Trophoblast cell (in vitro differentiated cells and primary cell): ENCODE measurements around the gene PPA1.

Source experiments
- DNase-seq, 2 donors: peaks; one replicate each; pipeline ENCODE4 v3.0.0-alpha.2; 2016
- H2AFZ ChIP-seq: 2 replicates; pipeline ENCODE4 v1.6.1; 2013; ENCODE audit warnings: low read length, moderate library complexity, mild to moderate bottlenecking; ENCODE audit not compliant: insufficient read depth, poor library complexity
- H2AK5ac ChIP-seq: 2 replicates; pipeline ENCODE4 v1.6.1; 2013; ENCODE audit warnings: mild to moderate bottlenecking, low read length
- H2BK120ac ChIP-seq: 2 replicates; pipeline ENCODE4 v1.6.1; 2013; ENCODE audit warnings: low read length, mild to moderate bottlenecking, moderate library complexity; ENCODE audit not compliant: insufficient read depth, poor library complexity
- H2BK12ac ChIP-seq: 2 replicates; pipeline ENCODE4 v1.6.1; 2013; ENCODE audit warnings: mild to moderate bottlenecking, low read length, moderate library complexity
- H2BK5ac ChIP-seq: 2 replicates; pipeline ENCODE4 v1.6.1; 2013; ENCODE audit warnings: low read length, low read depth, moderate library complexity, mild to moderate bottlenecking; ENCODE audit not compliant: poor library complexity
- H3K14ac ChIP-seq: 2 replicates; pipeline ENCODE4 v1.6.1; 2013; ENCODE audit warnings: mild to moderate bottlenecking, low read length
- H3K18ac ChIP-seq: 2 replicates; pipeline ENCODE4 v1.6.1; 2013; ENCODE audit warnings: mild to moderate bottlenecking, low read length
- H3K23ac ChIP-seq: 2 replicates; pipeline ENCODE4 v1.6.1; 2013; ENCODE audit warnings: low read length
- H3K27ac ChIP-seq: 2 replicates; pipeline ENCODE4 v1.5.1; 2013; ENCODE audit warnings: low read depth, mild to moderate bottlenecking, inconsistent platforms, low read length, moderate library complexity
- H3K27me3 ChIP-seq: 2 replicates; pipeline ENCODE4 v1.6.1; 2013; ENCODE audit warnings: inconsistent platforms, mild to moderate bottlenecking, low read length, moderate library complexity; ENCODE audit not compliant: insufficient read depth
- H3K36me3 ChIP-seq, 2 experiments: 1 replicate in 1 of 2; 2 replicates in 1 of 2; pipeline ENCODE4 v1.6.1; 2013; ENCODE audit warnings: low read length in 2 of 2, mild to moderate bottlenecking in 2 of 2, moderate library complexity in 1 of 2; ENCODE audit not compliant: insufficient read depth in 2 of 2, control insufficient read depth in 1 of 2
- H3K4ac ChIP-seq: 2 replicates; pipeline ENCODE4 v1.6.1; 2013; ENCODE audit warnings: low read depth, mild to moderate bottlenecking, low read length, moderate library complexity
- H3K4me1 ChIP-seq, 2 experiments: 1 replicate in 1 of 2; 2 replicates in 1 of 2; pipeline ENCODE4 v1.6.1; 2013; ENCODE audit warnings: low read length in 2 of 2, mild to moderate bottlenecking in 2 of 2, moderate library complexity in 1 of 2; ENCODE audit not compliant: insufficient read depth in 2 of 2, control insufficient read depth in 1 of 2
- H3K4me2 ChIP-seq: 2 replicates; pipeline ENCODE4 v1.6.1; 2013; ENCODE audit warnings: inconsistent platforms, mild to moderate bottlenecking, low read length, moderate library complexity
- H3K4me3 ChIP-seq: 2 replicates; pipeline ENCODE4 v1.5.1; 2013; ENCODE audit warnings: mild to moderate bottlenecking, low read depth, low read length, inconsistent platforms
- H3K79me1 ChIP-seq: one replicate; pipeline ENCODE4 v1.6.1; 2013; ENCODE audit warnings: low read length
- H3K79me2 ChIP-seq: 2 replicates; pipeline ENCODE4 v1.6.1; 2013; ENCODE audit warnings: low read length, mild to moderate bottlenecking; ENCODE audit not compliant: control insufficient read depth, insufficient read depth, poor library complexity
- H3K9ac ChIP-seq: 2 replicates; pipeline ENCODE4 v1.6.1; 2013; ENCODE audit warnings: mild to moderate bottlenecking, low read length
- H3K9me3 ChIP-seq: 2 replicates; pipeline ENCODE4 v1.6.1; 2013; ENCODE audit warnings: low read depth, mild to moderate bottlenecking, control low read depth, inconsistent platforms, low read length; ENCODE audit not compliant: insufficient read depth
- H4K12ac ChIP-seq: 2 replicates; pipeline ENCODE4 v1.6.1; 2013; ENCODE audit warnings: low read depth, mild to moderate bottlenecking, low read length, moderate library complexity
- H4K8ac ChIP-seq: 2 replicates; pipeline ENCODE4 v1.6.1; 2013; ENCODE audit warnings: low read depth, mild to moderate bottlenecking, low read length, moderate library complexity
- H4K91ac ChIP-seq: one replicate; pipeline ENCODE4 v1.6.1; 2013; ENCODE audit warnings: low read depth, mild to moderate bottlenecking, low read length, moderate library complexity
- WGBS: extraction: QIAGEN DNeasy Blood & Tissue Kit; methylation state at CpG from one replicate; pipeline ENCODE4 v1.1.7; 2013; ENCODE audit warnings: missing lambda C conversion rate; ENCODE audit not compliant: insufficient read length, insufficient coverage; ENCODE audit errors: extremely low coverage; 5-methylcytosine and 5-hydroxymethylcytosine counted together

PPA1 gene

GRCh38 chr10:70222340-70222794 is 10.9 kb downstream of the PPA1 start:
- H3K27ac ChIP-seq: peak overlapping the region; percentile 17
- H3K18ac ChIP-seq: no peak overlapping the region
- no peak overlapping the region for H4K12ac ChIP-seq
- H3K4me1 ChIP-seq: no peaks in the 10 kb centered on the region
- no peak overlapping the region for H2BK12ac ChIP-seq
- H3K14ac ChIP-seq: no peak overlapping the region
- H2BK5ac ChIP-seq: no peak overlapping the region
- H3K79me2 ChIP-seq: no peaks in the 10 kb centered on the region
- no peak overlapping the region for H2BK120ac ChIP-seq
- H4K91ac ChIP-seq: no peak overlapping the region
- no peak overlapping the region for H3K23ac ChIP-seq
- no peak overlapping the region for H3K4ac ChIP-seq
- peaks cover 2% of the 10 kb centered on the region in 2 experiments for H3K36me3 ChIP-seq
- no CpG with 5 or more reads among the region's 3 CpGs for WGBS
- H4K8ac ChIP-seq: no peak overlapping the region
- H3K79me1 ChIP-seq: no peaks in the 10 kb centered on the region
- no peak overlapping the region for H3K4me2 ChIP-seq
- H3K9ac ChIP-seq: no peak overlapping the region
- H3K4me3 ChIP-seq: no peak overlapping the region
- H3K27me3 ChIP-seq: no peaks in the 10 kb centered on the region
- H2AFZ ChIP-seq: no peak overlapping the region
- DNase-seq: peak; percentile 86 to 98
- no peak overlapping the region for H2AK5ac ChIP-seq
- H3K9me3 ChIP-seq: no peaks in the 10 kb centered on the region

DNA sequence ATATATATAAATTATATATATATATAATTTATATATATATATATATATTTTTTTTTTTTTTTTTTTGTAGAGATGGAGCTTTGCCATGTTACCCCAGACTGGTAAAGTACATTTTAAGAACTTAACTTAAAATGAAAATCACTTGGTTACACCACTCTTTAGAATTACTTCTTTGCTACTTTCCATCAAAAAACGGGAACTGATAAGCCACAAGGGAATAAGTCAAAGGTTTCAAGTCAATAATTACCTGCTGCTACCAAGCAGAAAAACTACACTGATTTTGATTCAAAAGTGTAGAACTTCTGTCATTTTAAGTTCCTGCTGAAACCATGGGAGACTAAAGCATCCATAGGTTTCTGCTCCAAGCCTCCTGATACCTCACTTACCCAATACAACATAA is 12.2 kb downstream of the PPA1 start:
- Histone ChIP-seq H2AK5ac (no peak overlapping the region), H2BK12ac (no peak overlapping the region), H3K14ac (no peak overlapping the region), H2BK5ac (no peak overlapping the region), H3K36me3 (peaks cover 0 to 2% of the 10 kb centered on the region in 2 experiments), H3K9ac (no peak overlapping the region), H4K91ac (no peak overlapping the region), H4K12ac (no peak overlapping the region), H3K18ac (no peak overlapping the region), H3K79me2 (no peaks in the 10 kb centered on the region), H3K4ac (no peak overlapping the region), H3K27me3 (no peaks in the 10 kb centered on the region), H3K4me1 (no peaks in the 10 kb centered on the region), H3K4me3 (no peak overlapping the region), H3K27ac (no peak overlapping the region), H3K23ac (no peak overlapping the region), H3K79me1 (no peaks in the 10 kb centered on the region), H2AFZ (no peak overlapping the region), H4K8ac (no peak overlapping the region), H3K9me3 (no peaks in the 10 kb centered on the region), H2BK120ac (no peak overlapping the region), H3K4me2 (no peak overlapping the region)
- DNase-seq: no peak
- no CpG with 5 or more reads among the region's 1 CpG for WGBS

DNA sequence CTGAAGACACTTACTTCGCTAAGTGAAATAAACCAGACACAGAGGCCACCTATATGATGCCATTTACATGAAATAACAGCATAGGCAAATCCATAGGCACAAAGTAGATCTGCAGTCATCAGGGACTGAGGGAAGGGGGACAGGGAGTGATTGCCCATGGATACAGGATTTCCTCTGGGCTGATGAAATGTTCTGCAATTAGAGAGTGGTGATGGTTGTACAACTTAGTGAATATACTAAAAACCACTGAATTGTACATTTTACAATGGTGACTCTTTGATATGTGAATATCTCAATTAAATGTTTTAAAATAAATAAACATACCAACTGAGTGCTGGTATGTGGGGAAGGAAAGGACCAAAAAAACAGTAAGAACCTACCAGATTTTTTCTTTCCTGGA is 20.4 kb downstream of the PPA1 start:
- DNase-seq: no peak
- H3K18ac ChIP-seq: no peak overlapping the region
- H4K91ac ChIP-seq: no peak overlapping the region
- H2AK5ac ChIP-seq: no peak overlapping the region
- H4K8ac ChIP-seq: no peak overlapping the region
- no peaks in the 10 kb centered on the region for H3K27me3 ChIP-seq
- no peak overlapping the region for H2BK12ac ChIP-seq
- no peak overlapping the region for H3K4me3 ChIP-seq
- peaks cover 5 to 12% of the 10 kb centered on the region in 2 experiments for H3K36me3 ChIP-seq
- no peak overlapping the region for H3K14ac ChIP-seq
- no peaks in the 10 kb centered on the region for H3K79me2 ChIP-seq
- no peaks in the 10 kb centered on the region for H3K4me1 ChIP-seq
- H2BK5ac ChIP-seq: no peak overlapping the region
- H3K27ac ChIP-seq: no peak overlapping the region
- no peak overlapping the region for H3K23ac ChIP-seq
- no peak overlapping the region for H3K4ac ChIP-seq
- H2BK120ac ChIP-seq: no peak overlapping the region
- no peak overlapping the region for H3K9ac ChIP-seq
- H3K79me1 ChIP-seq: no peaks in the 10 kb centered on the region
- no peak overlapping the region for H4K12ac ChIP-seq
- H2AFZ ChIP-seq: no peak overlapping the region
- no peaks in the 10 kb centered on the region for H3K9me3 ChIP-seq
- no CpG with 5 or more reads among the region's 1 CpG for WGBS
- H3K4me2 ChIP-seq: no peak overlapping the region

DNA sequence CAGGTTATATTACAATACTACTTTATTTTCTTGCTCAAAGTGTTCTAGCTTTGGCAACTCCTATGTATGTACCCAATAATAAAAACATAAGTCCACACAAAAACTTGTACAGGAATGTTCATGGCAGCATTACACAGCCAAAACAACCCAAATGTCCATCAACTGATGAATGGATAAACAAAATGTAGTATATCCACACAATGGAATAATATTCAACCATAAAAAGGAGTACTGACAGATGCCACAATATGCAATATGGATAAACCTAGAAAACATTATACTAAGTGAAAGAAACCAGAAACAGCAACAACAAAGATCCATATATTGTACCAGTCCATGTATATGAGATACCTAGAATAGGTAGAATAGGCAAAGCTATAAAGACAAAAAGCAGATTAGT is 21.0 kb downstream of the PPA1 start:
- DNase-seq: no peak
- H2AFZ ChIP-seq: no peak overlapping the region
- H4K91ac ChIP-seq: no peak overlapping the region
- H3K23ac ChIP-seq: no peak overlapping the region
- no peak overlapping the region for H3K4me3 ChIP-seq
- no peak overlapping the region for H2AK5ac ChIP-seq
- no peak overlapping the region for H4K8ac ChIP-seq
- H3K27me3 ChIP-seq: no peaks in the 10 kb centered on the region
- no peaks in the 10 kb centered on the region for H3K79me1 ChIP-seq
- no peak overlapping the region for H4K12ac ChIP-seq
- H3K4me2 ChIP-seq: no peak overlapping the region
- no peak overlapping the region for H3K18ac ChIP-seq
- H3K14ac ChIP-seq: no peak overlapping the region
- peaks cover 8 to 14% of the 10 kb centered on the region in 2 experiments for H3K36me3 ChIP-seq
- no peaks in the 10 kb centered on the region for H3K4me1 ChIP-seq
- no peak overlapping the region for H3K27ac ChIP-seq
- H2BK5ac ChIP-seq: no peak overlapping the region
- no peak overlapping the region for H3K4ac ChIP-seq
- no peaks in the 10 kb centered on the region for H3K9me3 ChIP-seq
- H2BK120ac ChIP-seq: no peak overlapping the region
- H3K79me2 ChIP-seq: no peaks in the 10 kb centered on the region
- no peak overlapping the region for H3K9ac ChIP-seq
- no peak overlapping the region for H2BK12ac ChIP-seq
